Hypothalamus (tissue), 51 donors: Measurements from ENCODE around the gene SOX9.

ENCODE experiments used
- DNase-seq, 51 donors: peaks; one replicate each; lab custom pipeline; 2025; lab: John Stamatoyannopoulos, UW

The SOX9 gene

GRCh38 chr17:72150632-72151460 lies 30.0 kb downstream of the SOX9 start:
- DNase-seq: peak in 28 of 51 donors; percentile 4 to 76 (median 37)

GRCh38 chr17:72151565-72152386 lies 31.0 kb downstream of the SOX9 start:
- DNase-seq: peak in 41 of 51 donors; percentile 16 to 81 (median 44)

- DNase-seq: no peak
Measured at GRCh38 chr17:72152387-72152929, 31.6 kb downstream of the SOX9 start.

- no peak for DNase-seq
Measured at GRCh38 chr17:72158895-72159885, 38.4 kb downstream of the SOX9 start.

GRCh38 chr17:72162569-72162968 lies 41.7 kb downstream of the SOX9 start:
- no peak for DNase-seq

- no peak for DNase-seq
Measured at GRCh38 chr17:72163474-72163873, 42.7 kb downstream of the SOX9 start.

GRCh38 chr17:72164158-72164739 lies 43.4 kb downstream of the SOX9 start:
- DNase-seq: no peak

- no peak for DNase-seq
Measured at GRCh38 chr17:72165192-72165866, 44.5 kb downstream of the SOX9 start.

GRCh38 chr17:72165867-72166439 lies 45.1 kb downstream of the SOX9 start:
- peak in 8 of 51 donors; percentile 6 to 48 (median 14) for DNase-seq

- DNase-seq: no peak
Measured at GRCh38 chr17:72167593-72167992, 46.8 kb downstream of the SOX9 start.

- DNase-seq: no peak
Measured at GRCh38 chr17:72169823-72170222, 49.0 kb downstream of the SOX9 start.

- DNase-seq: peak in 25 of 51 donors; percentile 7 to 58 (median 29)
Measured at GRCh38 chr17:72171703-72172667, 51.2 kb downstream of the SOX9 start.

- DNase-seq: no peak
Measured at GRCh38 chr17:72173499-72174116, 52.8 kb downstream of the SOX9 start.

GRCh38 chr17:72175263-72175662 lies 54.4 kb downstream of the SOX9 start:
- no peak for DNase-seq
